Stomach smooth muscle (tissue), 2 donors: ENCODE data around the gene IDNK.

ENCODE experiments used
- H3K27ac ChIP-seq: one replicate; pipeline ENCODE4 v1.7.0; 2013; ENCODE audit warnings: mild to moderate bottlenecking, low read length, inconsistent platforms
- H3K27me3 ChIP-seq, 2 donors: one replicate each; pipeline ENCODE4 v1.7.0; 2013; ENCODE audit warnings: low read length in 2 of 2; ENCODE audit not compliant: insufficient read depth in 2 of 2, control insufficient read depth in 1 of 2
- H3K36me3 ChIP-seq, 2 donors: one replicate each; pipeline ENCODE4 v1.7.0; 2013; ENCODE audit warnings: low read length in 2 of 2; ENCODE audit not compliant: control insufficient read depth in 2 of 2, insufficient read depth in 2 of 2
- H3K4me1 ChIP-seq: one replicate; pipeline ENCODE4 v1.7.0; 2013; ENCODE audit warnings: low read length; ENCODE audit not compliant: control insufficient read depth, insufficient read depth
- H3K4me3 ChIP-seq, 2 donors: one replicate each; pipeline ENCODE4 v1.7.0; 2013; ENCODE audit warnings: low read length in 2 of 2
- H3K9ac ChIP-seq, 2 donors: one replicate each; pipeline ENCODE4 v1.7.0; 2013; ENCODE audit warnings: low read length in 2 of 2, mild to moderate bottlenecking in 1 of 2
- H3K9me3 ChIP-seq, 2 donors: one replicate each; pipeline ENCODE4 v1.7.0; 2013; ENCODE audit warnings: low read length in 2 of 2; ENCODE audit not compliant: control insufficient read depth in 2 of 2
- donor health status: healthy.
- donor health status: Pancreatic carcinoma.

The IDNK gene

DNA sequence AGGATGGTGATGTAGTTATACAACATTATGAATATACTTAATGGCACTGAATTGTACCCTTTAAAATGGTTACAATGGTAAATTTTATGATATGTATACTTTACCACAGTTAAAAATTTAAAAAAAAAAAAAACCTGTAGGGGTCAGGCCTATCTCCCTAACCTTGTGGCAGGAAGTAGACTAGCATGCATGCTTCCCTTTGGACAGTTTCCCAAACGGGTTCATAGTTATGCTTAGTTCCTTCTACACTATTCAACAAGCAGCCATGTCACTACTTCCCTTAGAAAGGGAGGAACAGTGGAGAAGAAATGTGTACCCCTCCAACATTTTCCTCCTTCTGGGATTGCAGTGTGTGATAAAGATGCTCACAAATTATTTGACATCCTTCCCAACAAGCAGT is 32.5 kb downstream of the IDNK start:
- peaks cover 45 to 61% of the 10 kb centered on the region in 2 donors for H3K36me3 ChIP-seq
- no peak overlapping the region for H3K27ac ChIP-seq
- H3K9me3 ChIP-seq, result peaks cover 0 to 4% of the 10 kb centered on the region in 2 donors
- no peaks in the 10 kb centered on the region for H3K4me1 ChIP-seq
- no peak overlapping the region for H3K4me3 ChIP-seq
- H3K27me3 ChIP-seq, result no peaks in the 10 kb centered on the region
- H3K9ac ChIP-seq, result no peak overlapping the region

DNA sequence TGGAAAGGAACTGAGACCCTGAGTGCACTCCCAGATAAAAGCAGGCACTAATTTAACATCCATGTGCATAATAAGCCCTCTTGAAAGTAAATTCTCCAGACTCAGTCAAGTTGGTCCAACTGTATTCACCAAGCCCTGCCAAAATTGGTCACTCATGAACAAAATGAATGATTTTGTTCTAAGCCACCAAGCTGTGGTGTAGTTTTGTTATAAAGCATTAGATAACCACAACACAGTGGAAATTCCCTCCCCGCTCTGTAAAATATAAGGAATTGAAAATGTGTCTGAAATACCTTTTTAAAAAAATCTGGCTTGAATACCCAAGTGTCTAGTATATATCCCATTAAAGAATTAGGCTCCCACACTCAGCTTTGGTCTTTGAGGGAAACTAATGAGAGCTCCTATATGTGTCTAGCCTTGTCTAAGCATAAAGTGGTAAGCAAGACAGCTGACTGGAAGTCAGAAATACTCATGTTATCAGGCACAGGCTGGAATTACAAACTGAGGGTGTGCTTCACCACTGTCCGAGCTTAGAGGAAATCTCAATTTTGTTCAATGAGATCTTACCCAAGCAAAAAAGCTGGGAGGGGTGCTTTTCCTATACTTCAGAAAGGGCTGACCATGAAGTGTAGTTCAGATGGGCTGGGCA is 33.2 kb downstream of the IDNK start:
- H3K27me3 ChIP-seq, result no peaks in the 10 kb centered on the region
- H3K4me1 ChIP-seq, result no peaks in the 10 kb centered on the region
- H3K36me3 ChIP-seq, result peaks cover 43 to 62% of the 10 kb centered on the region in 2 donors
- H3K9ac ChIP-seq, result no peak overlapping the region
- H3K4me3 ChIP-seq, result no peak overlapping the region
- H3K9me3 ChIP-seq, result peaks cover 0 to 4% of the 10 kb centered on the region in 2 donors
- no peak overlapping the region for H3K27ac ChIP-seq

DNA sequence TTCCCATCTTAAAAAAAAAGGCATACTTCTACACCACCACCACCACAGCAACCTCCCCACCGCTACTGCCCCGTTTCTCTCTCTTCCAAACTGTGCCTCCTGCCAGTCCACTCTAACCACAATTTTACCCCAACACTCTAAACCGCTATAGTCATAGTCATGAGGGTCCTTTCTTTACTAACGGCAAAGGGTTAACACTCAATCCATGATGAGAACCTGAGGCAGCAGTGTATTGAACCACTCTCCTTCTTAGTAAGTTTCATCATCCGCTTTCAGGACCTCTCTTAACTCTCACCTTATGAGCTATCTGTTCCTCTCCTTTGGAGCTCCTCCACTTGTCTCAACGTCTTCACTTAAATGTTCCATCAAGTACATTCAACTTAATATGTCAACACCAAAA is 34.0 kb downstream of the IDNK start:
- Histone ChIP-seq H3K4me3 (no peak overlapping the region), H3K27ac (no peak overlapping the region), H3K9me3 (no peaks in the 10 kb centered on the region), H3K36me3 (peaks cover 40 to 61% of the 10 kb centered on the region in 2 donors), H3K27me3 (no peaks in the 10 kb centered on the region), H3K4me1 (no peaks in the 10 kb centered on the region), H3K9ac (no peak overlapping the region)

DNA sequence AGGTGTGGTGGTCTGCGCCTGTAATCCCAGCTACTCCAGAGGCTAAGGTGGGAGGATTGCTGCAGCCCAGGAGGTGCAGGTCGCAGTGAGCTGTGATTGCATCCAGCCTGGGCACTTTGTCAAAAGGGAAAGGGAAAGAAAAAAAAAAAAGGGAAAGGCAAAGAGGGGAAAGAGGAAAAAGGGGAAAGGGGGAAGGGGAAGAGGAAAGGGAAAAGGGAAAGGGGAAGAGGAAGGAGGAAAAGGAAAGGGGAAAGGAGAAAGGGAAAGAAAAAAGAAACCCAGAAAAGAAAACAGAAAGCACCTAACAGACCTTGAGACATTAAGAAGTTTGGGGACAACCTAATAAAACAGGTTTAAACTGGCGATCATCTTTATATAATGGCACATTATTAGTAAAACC is 40.0 kb downstream of the IDNK start:
- H3K4me1 ChIP-seq, result no peaks in the 10 kb centered on the region
- no peaks in the 10 kb centered on the region for H3K27me3 ChIP-seq
- no peak overlapping the region for H3K27ac ChIP-seq
- peaks cover 27 to 45% of the 10 kb centered on the region in 2 donors for H3K36me3 ChIP-seq
- H3K9ac ChIP-seq, result no peak overlapping the region
- no peak overlapping the region for H3K4me3 ChIP-seq
- H3K9me3 ChIP-seq, result no peaks in the 10 kb centered on the region

- Histone ChIP-seq H3K27me3 (no peaks in the 10 kb centered on the region), H3K9ac (no peak overlapping the region), H3K4me1 (no peaks in the 10 kb centered on the region), H3K27ac (no peak overlapping the region), H3K4me3 (no peak overlapping the region), H3K9me3 (no peaks in the 10 kb centered on the region), H3K36me3 (peaks cover 24 to 41% of the 10 kb centered on the region in 2 donors)
Observed at GRCh38 chr9:83665580-83666200, 42.7 kb downstream of the IDNK start.

DNA sequence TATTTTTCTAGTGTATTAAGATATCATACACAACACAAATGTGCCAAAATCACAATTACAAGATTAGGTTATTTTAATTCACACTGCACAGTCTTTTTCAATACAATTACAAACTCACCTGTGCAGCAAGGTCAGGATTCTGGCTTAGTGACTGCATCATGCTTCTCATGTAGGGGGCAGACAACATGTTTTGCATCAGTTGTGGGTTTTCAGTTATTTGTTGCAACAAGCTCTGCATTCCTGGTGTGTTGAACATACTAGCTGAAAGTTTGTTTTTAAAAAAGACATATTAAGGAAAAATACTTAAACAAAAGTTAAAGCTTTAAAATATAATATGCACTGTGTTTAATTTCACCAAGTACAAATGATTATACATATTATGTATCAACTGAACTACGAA is 46.1 kb downstream of the IDNK start:
- Histone ChIP-seq H3K4me1 (no peaks in the 10 kb centered on the region), H3K36me3 (peaks cover 23 to 25% of the 10 kb centered on the region in 2 donors), H3K9me3 (no peaks in the 10 kb centered on the region), H3K27ac (no peak overlapping the region), H3K27me3 (no peaks in the 10 kb centered on the region), H3K9ac (no peak overlapping the region), H3K4me3 (no peak overlapping the region)

GRCh38 chr9:83670381-83670780 is 47.4 kb downstream of the IDNK start:
- Histone ChIP-seq H3K36me3 (peaks cover 22 to 32% of the 10 kb centered on the region in 2 donors), H3K9ac (no peak overlapping the region)

GRCh38 chr9:83671451-83671850 is 48.5 kb downstream of the IDNK start:
- H3K9ac ChIP-seq, result no peak overlapping the region
- H3K27ac ChIP-seq, result no peak overlapping the region
- no peaks in the 10 kb centered on the region for H3K9me3 ChIP-seq
- H3K4me3 ChIP-seq, result no peak overlapping the region
- peaks cover 22 to 36% of the 10 kb centered on the region in 2 donors for H3K36me3 ChIP-seq
- H3K4me1 ChIP-seq, result no peaks in the 10 kb centered on the region
- H3K27me3 ChIP-seq, result no peaks in the 10 kb centered on the region

More at GRCh38 chr9:83670381-83670780, 47.4 kb downstream of the IDNK start:
- no peaks in the 10 kb centered on the region for H3K9me3 ChIP-seq
- H3K4me1 ChIP-seq, result no peaks in the 10 kb centered on the region
- H3K4me3 ChIP-seq, result no peak overlapping the region
- H3K27ac ChIP-seq, result no peak overlapping the region
- H3K27me3 ChIP-seq, result no peaks in the 10 kb centered on the region

- Histone ChIP-seq H3K4me3 (no peak overlapping the region), H3K4me1 (no peaks in the 10 kb centered on the region), H3K27me3 (no peaks in the 10 kb centered on the region), H3K9ac (no peak overlapping the region), H3K27ac (no peak overlapping the region), H3K9me3 (no peaks in the 10 kb centered on the region), H3K36me3 (peaks cover 25 to 42% of the 10 kb centered on the region in 2 donors)
Observed at GRCh38 chr9:83675466-83675865, 52.5 kb downstream of the IDNK start.

- H3K9me3 ChIP-seq, result no peaks in the 10 kb centered on the region
- peaks cover 22 to 37% of the 10 kb centered on the region in 2 donors for H3K36me3 ChIP-seq
- H3K4me1 ChIP-seq, result no peaks in the 10 kb centered on the region
- H3K27ac ChIP-seq, result no peak overlapping the region
- H3K4me3 ChIP-seq, result no peak overlapping the region
- H3K9ac ChIP-seq, result no peak overlapping the region
- no peaks in the 10 kb centered on the region for H3K27me3 ChIP-seq
Observed at GRCh38 chr9:83677596-83677995, 54.7 kb downstream of the IDNK start.

- no peaks in the 10 kb centered on the region for H3K27me3 ChIP-seq
- no peak overlapping the region for H3K9ac ChIP-seq
- no peak overlapping the region for H3K27ac ChIP-seq
- H3K4me1 ChIP-seq, result no peaks in the 10 kb centered on the region
- no peaks in the 10 kb centered on the region for H3K9me3 ChIP-seq
- H3K36me3 ChIP-seq, result peaks cover 18 to 21% of the 10 kb centered on the region in 2 donors
- H3K4me3 ChIP-seq, result no peak overlapping the region
Observed at GRCh38 chr9:83680233-83680632, 57.3 kb downstream of the IDNK start.
